ENCODE data around the gene NPAP1.
"Not testable (repeated sequence)": the region's sequence is repeated elsewhere in the genome, so short reads cannot be mapped to it uniquely, and the experiment has no call there.

The NPAP1 gene

GRCh38 chr15:24675332-24676144, at the start of gene NPAP1:
TSS of gene NPAP1 (plus strand) at chr15:24675775. CDS start at chr15:24675868, 93 bp downstream.
- in situ Hi-C loops (cut with MboI; ENCODE audit: low sequenced_read_pairs), result no loop called here

GRCh38 chr15:24627443-24627842, 48.1 kb upstream of the NPAP1 start:
- in situ Hi-C loops (cut with MboI; ENCODE audit: low sequenced_read_pairs), result no loop called here

GRCh38 chr15:24633082-24633481, 42.5 kb upstream of the NPAP1 start:
- in situ Hi-C loops (cut with MboI; ENCODE audit: low sequenced_read_pairs), result no loop called here

- in situ Hi-C loops (cut with MboI; ENCODE audit: low sequenced_read_pairs), result not testable (repeated sequence)
Measured at GRCh38 chr15:24639412-24639811, 36.2 kb upstream of the NPAP1 start.

GRCh38 chr15:24645627-24646026, 29.9 kb upstream of the NPAP1 start:
- in situ Hi-C loops (cut with MboI; ENCODE audit: low sequenced_read_pairs), result no loop called here

GRCh38 chr15:24659622-24660021, 16.0 kb upstream of the NPAP1 start:
- in situ Hi-C loops (cut with MboI; ENCODE audit: low sequenced_read_pairs), result no loop called here

GRCh38 chr15:24662991-24663390, 12.6 kb upstream of the NPAP1 start:
- in situ Hi-C loops (cut with MboI; ENCODE audit: low sequenced_read_pairs), result no loop called here

- in situ Hi-C loops (cut with MboI; ENCODE audit: low sequenced_read_pairs), result no loop called here
Measured at GRCh38 chr15:24676431-24676830, 856 bp downstream of the NPAP1 start.

- in situ Hi-C loops (cut with MboI; ENCODE audit: low sequenced_read_pairs), result no loop called here
Measured at GRCh38 chr15:24678485-24678884, 2.9 kb downstream of the NPAP1 start.

GRCh38 chr15:24682002-24682401, 6.4 kb downstream of the NPAP1 start:
- in situ Hi-C loops (cut with MboI; ENCODE audit: low sequenced_read_pairs), result no loop called here

GRCh38 chr15:24682905-24683304, 7.3 kb downstream of the NPAP1 start:
- in situ Hi-C loops (cut with MboI; ENCODE audit: low sequenced_read_pairs), result not testable (repeated sequence)

GRCh38 chr15:24683736-24684135, 8.2 kb downstream of the NPAP1 start:
- in situ Hi-C loops (cut with MboI; ENCODE audit: low sequenced_read_pairs), result no loop called here

- in situ Hi-C loops (cut with MboI; ENCODE audit: low sequenced_read_pairs), result no loop called here
Measured at GRCh38 chr15:24684313-24684712, 8.7 kb downstream of the NPAP1 start.

GRCh38 chr15:24696201-24696600, 20.6 kb downstream of the NPAP1 start:
- in situ Hi-C loops (cut with MboI; ENCODE audit: low sequenced_read_pairs), result no loop called here

- in situ Hi-C loops (cut with MboI; ENCODE audit: low sequenced_read_pairs), result no loop called here
Measured at GRCh38 chr15:24696842-24697241, 21.3 kb downstream of the NPAP1 start.

- in situ Hi-C loops (cut with MboI; ENCODE audit: low sequenced_read_pairs), result no loop called here
Measured at GRCh38 chr15:24718289-24719082, 42.9 kb downstream of the NPAP1 start.

GRCh38 chr15:24729760-24730159, 54.2 kb downstream of the NPAP1 start:
- in situ Hi-C loops (cut with MboI; ENCODE audit: low sequenced_read_pairs), result no loop called here
